CD4-positive, alpha-beta T cell treated with Interleukin-17A for 1 hour (primary cell): ENCODE data around the gene KLHL24.
"Not testable (repeated sequence)": the region's sequence is repeated elsewhere in the genome, so short reads cannot be mapped to it uniquely, and the experiment has no call there.

Source experiments
- DNase-seq: peaks from one replicate; pipeline ENCODE4 v3.0.0-alpha.2; 2020

Gene KLHL24, protein sequence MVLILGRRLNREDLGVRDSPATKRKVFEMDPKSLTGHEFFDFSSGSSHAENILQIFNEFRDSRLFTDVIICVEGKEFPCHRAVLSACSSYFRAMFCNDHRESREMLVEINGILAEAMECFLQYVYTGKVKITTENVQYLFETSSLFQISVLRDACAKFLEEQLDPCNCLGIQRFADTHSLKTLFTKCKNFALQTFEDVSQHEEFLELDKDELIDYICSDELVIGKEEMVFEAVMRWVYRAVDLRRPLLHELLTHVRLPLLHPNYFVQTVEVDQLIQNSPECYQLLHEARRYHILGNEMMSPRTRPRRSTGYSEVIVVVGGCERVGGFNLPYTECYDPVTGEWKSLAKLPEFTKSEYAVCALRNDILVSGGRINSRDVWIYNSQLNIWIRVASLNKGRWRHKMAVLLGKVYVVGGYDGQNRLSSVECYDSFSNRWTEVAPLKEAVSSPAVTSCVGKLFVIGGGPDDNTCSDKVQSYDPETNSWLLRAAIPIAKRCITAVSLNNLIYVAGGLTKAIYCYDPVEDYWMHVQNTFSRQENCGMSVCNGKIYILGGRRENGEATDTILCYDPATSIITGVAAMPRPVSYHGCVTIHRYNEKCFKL

DNA sequence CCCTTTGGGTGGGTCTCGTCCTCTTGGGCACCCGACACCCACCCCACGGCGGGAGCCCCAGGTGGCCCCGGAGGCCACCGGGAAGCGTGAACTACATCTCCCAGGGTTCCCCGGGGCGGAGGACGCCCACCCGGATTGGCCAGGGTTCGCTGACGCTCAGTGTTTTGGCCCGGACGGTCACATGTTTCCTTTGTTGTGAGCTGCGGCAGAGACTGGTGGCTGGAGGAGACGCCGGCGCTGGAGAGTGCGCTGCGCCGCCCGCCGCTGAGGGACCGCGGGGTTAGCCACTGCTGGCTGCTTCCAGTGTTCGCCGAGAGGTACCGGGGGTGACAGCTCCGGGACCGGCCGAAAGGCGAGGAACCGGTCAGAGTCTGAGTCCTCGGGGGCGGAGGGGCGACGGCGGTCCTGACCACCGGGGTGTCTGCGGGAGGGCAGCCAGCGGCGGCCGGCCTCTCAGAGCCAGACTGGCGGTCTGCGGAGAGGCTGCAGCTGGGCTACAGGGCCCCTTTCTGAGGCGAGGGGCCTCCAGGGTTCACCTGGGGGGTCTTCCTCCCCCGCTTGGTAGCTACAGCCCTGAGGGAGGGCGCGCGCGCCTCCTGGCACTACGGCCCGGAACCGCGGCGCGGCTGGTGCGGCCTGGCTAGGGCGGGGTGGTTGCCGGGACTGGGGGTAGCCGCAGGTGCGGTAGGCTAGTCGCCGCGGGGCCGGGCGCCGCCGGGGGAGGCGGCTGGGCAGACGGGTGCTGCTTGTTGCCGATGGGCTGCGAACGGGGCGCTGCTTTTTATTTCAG lies at the start of gene KLHL24:
Gene KLHL24, plus strand, starts transcription at position 193 of the 790 bp plus-strand sequence. CDS start 14,734 bp downstream, outside the sequence.
- peak; percentile 93 for DNase-seq

- peak; percentile 36 for DNase-seq
These were observed 48.9 kb upstream of the KLHL24 start for GRCh38 chr3:183586477-183586876.

- peak; percentile 20 for DNase-seq
These were observed 48.1 kb upstream of the KLHL24 start for GRCh38 chr3:183587336-183587735.

- DNase-seq = no peak
These were observed 45.0 kb upstream of the KLHL24 start for GRCh38 chr3:183590442-183590841.

DNA sequence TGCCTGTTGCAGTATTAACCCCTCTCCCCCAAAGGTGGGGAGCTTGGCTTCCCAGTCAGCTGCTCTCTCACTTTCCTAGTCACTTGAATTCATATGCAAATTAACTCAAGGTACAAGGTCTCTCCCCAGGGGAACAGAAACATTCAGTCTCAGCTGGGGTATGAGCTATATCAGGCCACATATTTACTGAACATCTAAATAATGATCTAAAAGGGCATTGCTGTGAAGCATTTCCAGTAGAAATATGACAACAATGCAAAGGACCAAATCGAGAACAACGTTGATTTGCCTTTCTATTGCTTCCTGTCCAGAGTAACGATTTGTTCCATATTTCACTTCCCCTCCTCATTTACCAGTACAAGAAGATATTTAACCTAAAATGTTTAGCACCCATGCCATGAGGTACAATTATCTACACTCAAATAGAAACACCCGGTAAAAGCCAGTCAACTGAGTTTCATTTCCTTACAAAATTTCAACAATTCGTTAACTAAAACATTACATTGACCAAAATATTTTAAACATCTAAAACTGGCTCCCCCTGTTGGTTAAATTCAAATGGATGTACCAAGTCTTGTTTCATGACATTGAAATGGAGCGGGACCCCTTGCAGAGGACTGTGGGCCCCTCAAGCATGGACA lies 43.4 kb upstream of the KLHL24 start:
- DNase-seq = peak; percentile 58

DNA sequence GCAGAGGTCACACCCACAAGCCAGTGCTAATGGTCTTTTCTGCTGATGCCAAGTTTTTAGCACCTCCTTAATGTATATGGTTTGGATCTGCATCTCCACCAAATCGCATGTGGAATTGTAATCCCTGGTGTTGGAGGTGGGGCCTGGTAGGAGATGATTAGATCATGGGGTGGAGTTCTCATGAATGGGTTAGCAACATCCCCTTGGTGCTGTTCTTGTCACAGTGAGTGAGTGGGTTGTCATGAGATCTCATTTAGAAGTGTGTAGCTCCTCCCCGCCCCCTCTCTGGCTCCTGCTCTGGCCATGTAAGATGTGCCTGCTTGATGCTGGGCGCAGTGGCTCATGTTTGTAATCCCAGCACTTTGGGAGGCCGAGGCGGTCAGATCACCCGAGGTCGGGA lies 42.6 kb upstream of the KLHL24 start:
- DNase-seq = no peak

DNA sequence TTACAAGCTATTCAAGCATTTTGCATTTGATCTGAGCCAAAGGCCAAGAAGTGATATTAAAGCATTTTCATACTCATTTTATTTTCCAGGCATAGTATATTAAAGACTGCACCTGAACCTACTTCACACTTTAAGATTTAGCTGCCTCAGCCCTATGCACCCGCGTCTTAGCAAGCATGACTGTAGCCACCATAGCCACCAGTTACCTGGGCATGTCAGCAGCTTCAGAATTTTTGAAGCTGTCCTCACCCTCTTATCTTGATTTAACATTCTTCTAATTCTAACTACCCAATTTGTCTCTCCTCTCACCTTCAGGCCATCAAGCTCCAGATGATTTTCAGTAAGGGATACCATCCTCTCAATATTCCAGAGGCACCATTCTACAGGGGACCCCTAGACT lies 40.8 kb upstream of the KLHL24 start:
- no peak for DNase-seq

GRCh38 chr3:183597959-183598358 lies 37.5 kb upstream of the KLHL24 start:
- no peak for DNase-seq

DNA sequence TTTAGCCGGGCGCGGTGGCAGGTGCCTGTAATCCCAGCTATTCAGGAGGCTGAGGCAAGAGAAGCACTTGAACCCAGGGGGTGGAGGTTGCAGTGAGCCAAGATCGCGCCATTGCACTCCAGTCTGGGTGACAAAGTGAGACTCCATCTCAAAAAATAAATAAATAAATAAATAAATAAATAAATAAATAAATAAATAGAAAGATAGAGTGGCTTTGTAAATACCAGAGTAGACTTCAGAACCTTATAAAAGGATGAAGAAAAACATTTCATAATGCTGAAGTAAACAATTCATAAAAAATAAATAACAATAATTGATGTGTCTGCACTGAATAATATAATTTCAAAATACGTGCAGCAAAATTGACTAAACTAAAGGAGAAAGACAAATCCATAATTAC lies 24.1 kb upstream of the KLHL24 start:
- not testable (repeated sequence) for DNase-seq

- DNase-seq = no peak
These were observed 21.8 kb upstream of the KLHL24 start for GRCh38 chr3:183613366-183614285.

DNA sequence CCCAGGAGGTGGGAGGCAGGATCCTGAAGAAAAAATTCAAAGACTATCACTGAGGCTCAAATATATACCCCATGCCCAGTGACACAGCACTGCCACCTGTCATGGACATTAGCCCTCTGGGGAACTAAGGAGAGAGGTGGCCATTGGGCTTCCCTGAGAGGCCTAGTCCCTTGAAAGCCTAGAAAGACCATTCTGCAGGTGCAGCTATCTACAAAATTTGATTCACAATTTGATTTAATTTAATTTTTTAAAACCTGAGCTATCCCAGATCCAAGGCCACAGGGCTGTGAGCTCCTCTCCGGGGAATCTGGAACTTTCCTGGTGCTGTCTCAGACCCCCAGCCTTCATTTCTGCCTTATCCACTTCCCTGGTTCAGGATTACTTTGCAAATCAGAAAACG lies 16.9 kb upstream of the KLHL24 start:
- DNase-seq = no peak

DNA sequence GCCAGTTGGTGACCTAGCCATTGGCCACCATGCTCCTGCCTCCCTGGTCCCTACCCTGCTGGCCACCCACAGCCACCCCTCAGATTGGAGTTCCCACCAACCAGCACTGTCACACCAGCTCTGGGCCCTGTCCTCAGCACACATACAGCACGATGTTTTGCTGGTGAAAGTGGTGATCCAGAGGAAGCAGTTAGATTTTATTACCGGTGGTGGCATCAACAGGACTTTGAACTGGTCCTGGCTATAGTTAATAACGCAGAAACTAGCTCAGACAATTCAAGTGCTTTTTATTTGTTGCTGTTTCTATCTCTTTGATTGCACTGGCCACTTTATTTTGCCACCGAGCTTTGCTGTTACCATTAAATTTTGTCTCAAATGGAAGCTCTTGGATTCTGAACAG lies 16.4 kb upstream of the KLHL24 start:
- DNase-seq = no peak

GRCh38 chr3:183619624-183620251 lies 15.7 kb upstream of the KLHL24 start:
- DNase-seq = no peak

DNA sequence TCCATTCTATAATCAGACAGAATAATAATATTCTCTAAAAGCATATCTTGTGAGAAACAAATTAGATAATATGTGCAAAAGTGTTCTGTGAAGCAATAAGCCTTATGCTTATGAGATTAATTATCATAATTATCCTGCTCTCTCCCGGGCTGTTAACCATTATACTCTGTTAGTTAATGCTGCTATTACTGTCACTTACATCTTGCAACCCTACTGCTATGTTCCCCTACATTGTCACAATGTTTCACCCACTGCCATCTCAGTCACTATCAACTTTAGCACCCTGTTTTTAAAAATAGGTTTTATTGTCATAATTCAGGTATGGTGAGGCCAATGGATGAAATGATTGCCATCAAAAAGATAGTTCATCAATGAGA lies 15.2 kb upstream of the KLHL24 start:
- no peak for DNase-seq

- DNase-seq = not testable (repeated sequence)
These were observed 12.9 kb upstream of the KLHL24 start for GRCh38 chr3:183622473-183622872.

- DNase-seq = no peak
These were observed 8.4 kb upstream of the KLHL24 start for GRCh38 chr3:183626877-183627594.

DNA sequence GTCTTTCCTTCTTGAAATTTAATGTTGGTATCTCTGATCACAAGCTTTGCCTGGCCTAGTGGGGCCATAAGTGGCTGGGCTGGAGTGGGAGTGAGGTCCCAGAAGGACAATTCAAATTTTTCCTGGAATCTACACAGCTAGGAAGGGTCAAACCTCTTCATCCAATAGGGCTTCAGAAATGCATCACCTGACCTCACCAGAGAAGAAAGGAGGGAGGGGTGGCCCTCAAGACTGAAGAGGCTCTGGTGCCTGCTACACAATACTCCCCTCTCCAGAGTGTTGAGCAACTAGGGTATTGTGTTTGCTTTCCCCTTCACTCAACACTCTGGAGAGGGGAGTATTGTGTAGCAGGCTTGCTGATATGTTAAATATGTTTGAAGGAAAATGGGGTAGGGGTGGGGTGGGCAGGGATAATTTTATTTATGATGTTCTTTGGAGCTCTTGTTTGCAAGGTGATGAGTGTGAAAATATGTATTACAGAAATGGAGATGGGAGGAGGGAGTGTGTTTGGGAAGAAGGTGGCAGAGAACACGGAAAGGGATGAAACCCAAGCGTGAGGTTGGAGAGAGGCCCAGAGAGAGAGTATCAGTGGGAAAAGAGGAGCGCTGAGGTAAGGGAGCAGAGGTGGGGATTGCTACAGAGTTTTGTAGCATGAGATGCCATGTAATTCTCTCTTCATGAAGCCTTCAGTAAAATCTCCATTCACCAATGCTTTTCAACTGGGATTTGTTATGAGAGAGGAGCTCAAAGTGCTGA lies 5.7 kb upstream of the KLHL24 start:
- no peak for DNase-seq

GRCh38 chr3:183631715-183632114 lies 3.7 kb upstream of the KLHL24 start:
- no peak for DNase-seq

- DNase-seq = not testable (repeated sequence)
These were observed 2.7 kb upstream of the KLHL24 start for GRCh38 chr3:183632725-183633124.

DNA sequence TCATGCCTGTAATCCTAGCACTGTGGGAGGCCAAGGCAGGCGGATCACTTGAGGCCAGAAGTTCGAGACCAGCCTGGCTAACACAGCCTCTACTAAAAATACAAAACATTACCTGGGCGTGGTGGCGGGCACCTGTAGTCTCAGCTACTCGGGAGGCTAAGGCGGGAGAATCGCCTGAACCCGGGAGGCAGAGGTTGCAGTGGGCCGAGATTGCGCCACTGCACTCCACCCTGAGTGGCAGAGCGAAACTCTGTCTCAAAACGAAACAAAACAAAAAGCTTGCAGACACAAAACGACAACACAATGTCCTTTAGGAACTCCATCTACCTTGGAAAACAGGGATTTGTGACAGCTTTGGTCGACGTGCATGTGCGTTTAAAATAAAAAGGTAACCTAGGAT lies 716 bp upstream of the KLHL24 start:
- peak; percentile 7 for DNase-seq
